A673 (cell line): ENCODE measurements around the gene OR6C2.

Experiments used
- CTCF ChIP-seq: fragments of 300-800, 200-600 bp; sonication (generic); conservative IDR thresholded peaks from 2 replicates; pipeline ENCODE4 v1.5.1; 2017; ENCODE audit warnings: low read depth, mild to moderate bottlenecking, antibody characterized with exemption, low read length, moderate library complexity, mixed read lengths
- EZH2 ChIP-seq: fragments of 200-600 bp; sonication (generic); IDR thresholded peaks from 2 replicates; pipeline ENCODE4 v1.6.1; 2017; ENCODE audit warnings: borderline replicate concordance, low read depth, mild to moderate bottlenecking, mixed read lengths, antibody characterized with exemption, low read length; ENCODE audit not compliant: poor library complexity, severe bottlenecking

- TF ChIP-seq EZH2 (no peak), CTCF (no peak)
Observed at GRCh38 chr12:55446326-55446725, 2.5 kb downstream of the OR6C2 start.
